ENCODE results near the gene LBP.

DNA sequence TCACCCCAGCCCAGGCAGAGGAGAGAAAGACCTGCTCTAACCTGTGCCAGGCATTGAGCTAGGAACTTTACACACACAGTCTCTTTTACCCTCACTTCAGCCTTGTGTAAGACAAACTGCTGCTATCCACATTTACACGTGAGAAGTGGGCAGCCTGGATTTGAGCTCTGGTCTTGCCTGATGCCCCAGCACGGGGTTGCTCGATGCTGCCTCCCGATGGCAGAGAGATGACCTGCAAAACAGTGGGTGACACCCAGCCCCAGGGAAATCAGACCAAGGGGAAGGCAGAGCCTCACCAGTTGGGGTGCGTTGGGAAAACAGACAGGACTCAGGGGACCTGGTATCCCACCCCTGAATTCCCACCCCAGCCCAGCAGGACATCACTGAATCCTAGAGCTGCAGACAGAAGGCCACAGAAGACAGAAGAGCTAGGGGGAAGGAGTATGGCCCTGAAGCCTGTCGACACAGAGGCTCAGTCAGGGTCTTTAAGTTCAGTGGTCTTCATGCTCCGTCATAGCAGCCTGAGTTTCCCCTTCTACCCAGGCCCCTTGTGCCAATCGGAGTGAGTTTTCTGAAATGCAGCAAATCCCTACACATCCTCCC, 41.3 kb upstream of the LBP start:
- TF ChIP-seq, protein P1, sequence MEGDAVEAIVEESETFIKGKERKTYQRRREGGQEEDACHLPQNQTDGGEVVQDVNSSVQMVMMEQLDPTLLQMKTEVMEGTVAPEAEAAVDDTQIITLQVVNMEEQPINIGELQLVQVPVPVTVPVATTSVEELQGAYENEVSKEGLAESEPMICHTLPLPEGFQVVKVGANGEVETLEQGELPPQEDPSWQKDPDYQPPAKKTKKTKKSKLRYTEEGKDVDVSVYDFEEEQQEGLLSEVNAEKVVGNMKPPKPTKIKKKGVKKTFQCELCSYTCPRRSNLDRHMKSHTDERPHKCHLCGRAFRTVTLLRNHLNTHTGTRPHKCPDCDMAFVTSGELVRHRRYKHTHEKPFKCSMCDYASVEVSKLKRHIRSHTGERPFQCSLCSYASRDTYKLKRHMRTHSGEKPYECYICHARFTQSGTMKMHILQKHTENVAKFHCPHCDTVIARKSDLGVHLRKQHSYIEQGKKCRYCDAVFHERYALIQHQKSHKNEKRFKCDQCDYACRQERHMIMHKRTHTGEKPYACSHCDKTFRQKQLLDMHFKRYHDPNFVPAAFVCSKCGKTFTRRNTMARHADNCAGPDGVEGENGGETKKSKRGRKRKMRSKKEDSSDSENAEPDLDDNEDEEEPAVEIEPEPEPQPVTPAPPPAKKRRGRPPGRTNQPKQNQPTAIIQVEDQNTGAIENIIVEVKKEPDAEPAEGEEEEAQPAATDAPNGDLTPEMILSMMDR (IDR thresholded peaks at IDR 0.05) = no peak
- TF ChIP-seq POLR2A (IDR thresholded peaks at IDR 0.05) = no peak
